CD1c-positive myeloid dendritic cell (primary cell): Measurements from ENCODE around the gene GPR17.
A peak's percentile ranks its signal among the peaks of the same experiment; 100 is the strongest.

Experiments used
- DNase-seq: peaks from one replicate; pipeline ENCODE4 v3.0.0-alpha.2; 2016; ENCODE audit errors: extremely low spot score

GPR17 gene

GRCh38 chr2:127694986-127695385 lies 49.0 kb downstream of the GPR17 start:
- DNase-seq, result no peak

- DNase-seq, result peak; percentile 69
These were observed 49.8 kb downstream of the GPR17 start for GRCh38 chr2:127695491-127696472.

- DNase-seq, result no peak
These were observed 51.7 kb downstream of the GPR17 start for GRCh38 chr2:127697482-127698180.

- peak; percentile 42 for DNase-seq
These were observed 52.8 kb downstream of the GPR17 start for GRCh38 chr2:127698553-127699355.

- DNase-seq, result peak; percentile 98
These were observed 54.7 kb downstream of the GPR17 start for GRCh38 chr2:127700527-127701192.

GRCh38 chr2:127701193-127701650 lies 55.3 kb downstream of the GPR17 start, which contains the start of gene SFT2D3:
Gene SFT2D3 (plus strand): TSS chr2:127701497. CDS start chr2:127701529, 32 bp downstream.
- peak; percentile 93 for DNase-seq

- DNase-seq, result peak; percentile 93
These were observed 55.9 kb downstream of the GPR17 start for GRCh38 chr2:127701651-127702394.
